GM12873 (cell line): ENCODE measurements around the gene NUTM2B.
"Not testable (repeated sequence)": the region's sequence is repeated elsewhere in the genome, so short reads cannot be mapped to it uniquely, and the experiment has no call there.

ENCODE experiments used
- CTCF ChIP-seq: IDR thresholded peaks from 2 replicates; pipeline ENCODE4 v1.5.1; 2012; ENCODE audit warnings: low read depth, mild to moderate bottlenecking, moderate library complexity, low read length, control low read depth; ENCODE audit not compliant: insufficient read depth; ENCODE audit errors: missing control alignments

The NUTM2B gene

GRCh38 chr10:79702927-79703326, at the start of gene NUTM2B:
Gene NUTM2B (plus strand): TSS chr10:79703227. CDS start chr10:79703610, 383 bp downstream.
- TF ChIP-seq CTCF = not testable (repeated sequence)
